Keratinocyte (primary cell): ENCODE measurements around the gene DGKI.

Source experiments
- EZH2 ChIP-seq: IDR thresholded peaks from one replicate; pipeline ENCODE4 v1.6.1; 2012; ENCODE audit warnings: inconsistent platforms, mild to moderate bottlenecking, low read length, moderate library complexity
- TF ChIP-seq, protein P1 (sequence below), 3 experiments: IDR thresholded peaks in 1 of 3; conservative IDR thresholded peaks in 1 of 3; optimal IDR thresholded peaks in 1 of 3; 2 replicates in 2 of 3; 3 replicates in 1 of 3; pipeline versions ENCODE3 to v1.5.1; 2011; ENCODE audit warnings: low read length in 3 of 3, mild to moderate bottlenecking in 3 of 3, moderate library complexity in 2 of 3, control low read depth in 1 of 3, inconsistent platforms in 1 of 3; ENCODE audit not compliant: insufficient read depth in 2 of 3; ENCODE audit errors: extremely low read depth in 1 of 3

DNA sequence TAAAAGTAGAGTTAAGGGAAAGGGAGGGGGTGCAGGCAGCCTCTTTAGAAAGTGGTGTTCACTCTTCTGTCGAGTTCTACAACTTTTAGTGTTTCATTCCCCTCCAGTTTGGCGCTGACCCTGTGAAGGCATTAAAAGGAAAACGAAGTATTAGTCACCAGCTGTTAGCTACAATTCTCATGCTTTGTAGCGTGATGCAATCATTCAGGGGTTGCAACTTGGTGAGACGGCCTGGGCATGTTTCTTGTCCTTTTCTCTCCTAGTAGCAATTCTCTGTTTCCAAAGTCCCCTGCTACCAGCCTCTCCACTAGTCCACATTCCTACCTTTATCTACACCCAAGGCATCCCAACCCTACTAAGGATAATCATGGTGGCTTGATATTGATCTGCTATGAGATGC, 33.7 kb upstream of the DGKI start:
- no peak for TF ChIP-seq EZH2
- TF ChIP-seq, protein P1, sequence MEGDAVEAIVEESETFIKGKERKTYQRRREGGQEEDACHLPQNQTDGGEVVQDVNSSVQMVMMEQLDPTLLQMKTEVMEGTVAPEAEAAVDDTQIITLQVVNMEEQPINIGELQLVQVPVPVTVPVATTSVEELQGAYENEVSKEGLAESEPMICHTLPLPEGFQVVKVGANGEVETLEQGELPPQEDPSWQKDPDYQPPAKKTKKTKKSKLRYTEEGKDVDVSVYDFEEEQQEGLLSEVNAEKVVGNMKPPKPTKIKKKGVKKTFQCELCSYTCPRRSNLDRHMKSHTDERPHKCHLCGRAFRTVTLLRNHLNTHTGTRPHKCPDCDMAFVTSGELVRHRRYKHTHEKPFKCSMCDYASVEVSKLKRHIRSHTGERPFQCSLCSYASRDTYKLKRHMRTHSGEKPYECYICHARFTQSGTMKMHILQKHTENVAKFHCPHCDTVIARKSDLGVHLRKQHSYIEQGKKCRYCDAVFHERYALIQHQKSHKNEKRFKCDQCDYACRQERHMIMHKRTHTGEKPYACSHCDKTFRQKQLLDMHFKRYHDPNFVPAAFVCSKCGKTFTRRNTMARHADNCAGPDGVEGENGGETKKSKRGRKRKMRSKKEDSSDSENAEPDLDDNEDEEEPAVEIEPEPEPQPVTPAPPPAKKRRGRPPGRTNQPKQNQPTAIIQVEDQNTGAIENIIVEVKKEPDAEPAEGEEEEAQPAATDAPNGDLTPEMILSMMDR (optimal IDR thresholded peaks at IDR 0.05 in 1 of 3, IDR thresholded peaks at IDR 0.05 in 1 of 3, conservative IDR thresholded peaks at IDR 0.05 in 1 of 3; ENCODE audit: extremely low read depth in 1 of 3, insufficient read depth in 2 of 3, low read length in 3 of 3): no peak
